GM18519 (cell line): ENCODE data around the gene SMIM13.

Source experiments
- ATAC-seq: cut with Tn5 transposase; IDR thresholded peaks from one replicate; pipeline ENCODE4 v1.9.1; 2021; ENCODE audit warnings: mild to moderate bottlenecking, moderate library complexity; ENCODE audit not compliant: unreplicated experiment, low FRiP score

SMIM13 gene

DNA sequence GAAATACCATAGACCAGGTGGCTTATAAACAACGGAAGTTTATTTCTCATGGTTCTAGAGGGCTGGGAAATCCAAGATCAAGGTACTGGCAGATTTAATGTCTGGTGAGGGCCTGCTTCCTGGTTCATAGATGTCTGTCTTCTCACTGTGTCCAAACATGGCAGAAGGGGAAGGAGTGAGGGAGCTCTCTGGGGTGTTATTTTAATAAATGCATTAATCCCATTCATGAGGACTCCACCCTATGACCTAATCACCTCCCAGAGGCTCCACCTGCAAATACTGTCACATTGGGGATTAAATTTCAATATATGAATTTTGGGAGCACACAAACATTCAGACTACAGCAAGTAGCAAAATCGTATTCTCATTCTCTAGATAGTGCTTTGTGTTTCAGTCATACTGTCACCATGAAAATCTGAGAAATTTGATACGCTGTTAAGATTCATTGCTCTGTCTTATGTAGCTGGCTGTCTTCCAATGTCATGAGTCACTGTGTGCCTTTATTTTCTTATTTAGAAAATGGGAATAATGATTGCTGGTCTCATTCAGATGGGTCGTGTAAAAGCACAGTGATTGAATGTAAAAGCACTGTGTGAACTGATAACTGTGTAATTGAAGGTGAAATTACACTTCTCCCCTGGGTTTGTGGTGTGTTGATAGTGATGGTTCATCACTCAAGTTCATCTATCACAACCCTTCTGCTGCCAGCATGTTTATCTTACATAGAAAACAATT, 26.8 kb downstream of the SMIM13 start:
- ATAC-seq: no peak

DNA sequence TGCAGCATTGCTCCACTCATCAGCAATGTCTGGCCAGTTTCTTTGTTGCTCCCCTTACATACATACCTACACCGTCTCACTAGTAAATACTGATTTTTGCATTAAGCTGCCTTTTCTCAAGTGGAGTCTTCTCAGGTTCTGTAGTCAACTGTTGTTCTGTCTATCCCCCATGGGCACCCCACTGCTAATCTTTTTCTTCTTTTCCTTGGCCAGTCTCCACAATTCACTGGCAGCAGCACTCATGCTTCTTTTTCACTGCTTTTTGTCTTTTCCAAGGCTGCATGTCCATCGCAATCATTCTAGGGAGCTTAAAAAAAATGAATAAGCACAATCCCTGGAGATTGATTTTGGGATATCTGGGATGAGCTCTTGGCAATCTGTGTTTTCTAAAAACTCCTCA, 28.2 kb downstream of the SMIM13 start:
- no peak for ATAC-seq

DNA sequence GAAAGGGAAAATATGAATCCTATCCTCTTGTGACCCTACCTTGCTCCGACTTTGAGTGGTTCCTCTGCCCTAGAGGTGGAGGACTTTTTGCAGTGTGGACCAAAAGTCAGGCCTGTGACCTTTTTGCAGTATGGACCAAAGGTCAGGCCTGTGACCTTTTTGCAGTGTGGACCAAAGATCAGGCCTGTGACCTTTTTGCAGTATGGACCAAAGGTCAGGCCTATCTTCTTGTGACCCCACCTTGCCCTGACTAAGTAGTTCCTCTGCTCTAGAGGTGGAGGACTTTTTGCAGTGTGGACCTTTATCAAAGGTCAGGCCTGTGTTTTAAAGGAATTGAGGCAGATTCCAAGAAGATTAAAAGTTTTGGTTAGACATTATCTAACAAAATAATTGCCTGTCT, 28.7 kb downstream of the SMIM13 start:
- ATAC-seq: no peak

DNA sequence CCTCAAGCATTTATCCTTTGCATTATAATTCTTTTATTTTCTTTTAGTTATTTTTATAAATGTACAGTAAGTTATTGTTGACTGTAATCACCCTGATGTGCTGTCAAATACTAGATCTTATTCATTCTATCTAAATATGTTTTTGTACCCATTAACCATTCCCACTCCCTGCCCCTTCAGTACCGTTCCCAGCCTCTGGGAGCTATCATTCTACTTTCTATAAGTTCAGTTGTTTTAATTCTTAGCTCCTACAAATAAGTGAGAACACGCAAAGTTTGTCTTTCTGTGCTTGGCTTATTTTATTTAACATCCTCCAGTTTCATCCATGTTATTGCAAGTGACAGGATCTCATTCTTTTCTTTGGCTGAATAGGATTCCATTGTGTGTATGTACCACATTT, 30.3 kb downstream of the SMIM13 start:
- ATAC-seq: no peak

DNA sequence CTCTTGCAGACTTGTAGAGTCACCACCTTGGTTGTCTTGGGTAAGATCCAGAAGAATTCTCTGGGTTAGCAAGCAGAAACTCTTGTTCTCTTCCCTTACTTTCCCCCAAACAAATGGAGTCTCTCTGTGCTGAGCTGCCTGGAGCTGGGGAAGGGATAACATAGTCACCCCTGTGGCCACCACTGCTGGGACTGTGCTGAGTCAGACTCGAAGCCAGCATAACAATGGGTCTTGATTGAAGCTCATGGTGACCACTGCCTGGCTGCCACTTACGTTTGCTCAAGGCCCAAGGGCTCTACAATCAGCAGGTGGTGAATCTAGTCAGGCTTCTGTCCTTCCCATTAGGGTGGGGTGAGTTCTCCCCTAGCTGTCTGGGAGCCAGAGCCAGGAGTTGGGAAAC, 33.2 kb downstream of the SMIM13 start:
- no peak for ATAC-seq

DNA sequence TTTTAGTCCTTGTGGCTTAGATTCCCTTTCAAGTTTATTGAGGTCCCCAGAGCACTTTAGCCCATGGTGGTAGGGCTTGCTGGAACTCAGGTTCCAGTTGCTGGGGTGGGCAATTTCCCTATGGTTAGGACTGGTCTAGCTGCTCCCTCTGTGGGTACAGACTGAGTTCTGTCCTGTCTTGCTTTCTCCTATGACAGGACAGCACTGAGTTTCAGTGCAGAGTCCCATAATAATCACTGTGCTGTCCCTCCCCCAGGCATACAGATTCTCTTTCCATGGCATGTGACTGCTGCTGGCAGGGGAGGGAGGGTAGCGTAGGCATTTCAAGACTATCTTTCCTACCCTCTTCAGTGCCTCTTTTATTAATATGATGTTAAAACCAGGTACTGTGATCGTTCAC, 35.0 kb downstream of the SMIM13 start:
- no peak for ATAC-seq

DNA sequence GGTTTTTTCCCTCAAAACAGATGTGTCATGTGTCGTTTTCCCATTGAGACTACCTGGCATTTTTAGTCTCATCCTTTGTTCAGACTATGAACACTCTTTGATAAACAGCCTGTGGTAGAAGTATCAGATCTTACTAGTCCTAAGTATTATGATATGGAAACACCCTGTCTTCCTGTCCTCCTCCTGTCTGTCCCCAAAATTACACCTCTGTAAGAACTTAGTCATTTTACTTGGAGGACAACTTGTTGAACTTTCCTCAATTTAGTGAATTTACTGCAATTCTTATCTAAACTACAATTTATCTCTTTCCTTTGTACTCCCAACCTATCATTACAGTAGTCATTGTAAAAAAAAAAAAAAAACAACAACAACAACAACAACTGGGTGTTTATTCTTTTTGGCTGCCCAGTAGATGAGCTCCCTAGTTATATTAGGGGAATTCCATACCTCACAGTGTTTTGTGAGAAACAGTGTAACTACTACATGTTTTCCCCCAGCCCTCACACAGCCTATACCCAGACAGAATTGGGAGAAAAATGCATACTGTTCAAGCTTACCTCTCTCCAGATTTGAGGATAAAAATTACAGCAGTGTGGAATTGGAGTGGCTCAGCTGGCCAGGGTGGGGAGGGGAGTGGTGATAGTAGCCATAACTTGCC, 36.4 kb downstream of the SMIM13 start:
- no peak for ATAC-seq

DNA sequence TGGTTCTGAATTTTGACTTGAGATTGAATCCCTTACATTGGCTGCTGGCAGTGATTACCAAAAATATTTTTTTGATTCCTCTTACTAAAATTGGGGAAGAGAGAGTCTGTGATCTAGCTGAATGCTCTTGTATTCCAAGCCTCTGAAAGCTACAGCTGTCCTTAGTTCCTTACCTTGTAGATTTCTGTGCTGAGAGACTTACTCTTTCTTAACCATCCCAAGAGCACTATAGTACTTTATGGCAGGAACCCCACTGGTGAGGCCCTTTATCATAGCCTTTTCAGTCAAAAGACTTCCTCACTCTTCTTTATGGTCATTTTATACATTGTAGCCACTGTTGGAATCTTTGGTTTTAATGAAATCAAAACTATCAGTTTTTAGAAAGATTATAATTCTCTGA, 37.0 kb downstream of the SMIM13 start:
- ATAC-seq: no peak

DNA sequence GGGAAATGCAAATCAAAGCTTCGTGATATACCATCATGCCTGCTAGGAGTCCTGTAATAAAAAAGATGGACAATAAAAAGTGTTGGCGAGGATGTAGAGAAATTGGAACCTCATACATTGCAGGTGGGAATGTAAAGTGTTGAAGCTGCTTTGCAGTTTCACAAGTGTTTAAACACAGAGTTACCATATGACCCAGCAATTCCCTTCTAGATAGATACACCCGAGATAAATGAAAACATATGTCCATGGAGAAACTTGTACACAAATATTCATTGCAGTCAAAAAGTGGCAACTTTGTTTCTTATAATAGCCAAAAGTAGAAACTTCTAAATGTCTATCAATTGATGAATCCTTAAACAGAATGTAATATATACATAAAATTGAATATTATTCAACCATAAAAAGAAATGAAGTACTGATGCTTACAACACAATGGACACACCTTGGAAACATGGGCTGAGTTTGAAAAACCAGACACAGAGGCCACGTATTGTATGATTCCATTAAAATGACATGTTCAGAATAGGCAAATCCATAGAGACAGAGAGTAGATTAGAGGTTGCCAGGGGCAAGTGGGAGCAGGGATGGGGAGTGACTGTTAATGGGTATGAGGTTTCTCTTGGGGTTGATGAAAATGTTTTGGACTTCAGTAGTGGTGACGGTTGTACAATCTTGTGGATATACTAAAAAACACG, 38.7 kb downstream of the SMIM13 start:
- ATAC-seq: no peak

DNA sequence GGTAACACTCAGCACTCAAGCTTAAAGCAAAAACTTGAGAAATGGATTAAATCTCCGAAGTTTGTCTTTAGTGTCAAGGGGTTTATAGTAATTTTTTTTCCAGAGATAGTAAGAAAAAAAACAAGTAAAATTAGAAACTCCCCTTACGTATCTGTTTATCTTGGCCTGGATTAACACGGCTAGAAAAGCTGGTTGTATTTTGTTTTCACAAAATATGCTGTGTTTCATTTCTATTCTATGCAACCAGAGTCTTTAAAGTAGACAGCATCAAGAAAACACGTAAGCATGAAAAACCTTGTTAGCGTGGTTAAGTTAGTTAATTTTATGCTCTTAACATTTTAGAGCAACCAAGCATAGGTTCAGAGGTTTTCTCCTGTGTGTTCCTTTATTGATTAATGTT, 39.6 kb downstream of the SMIM13 start:
- no peak for ATAC-seq

DNA sequence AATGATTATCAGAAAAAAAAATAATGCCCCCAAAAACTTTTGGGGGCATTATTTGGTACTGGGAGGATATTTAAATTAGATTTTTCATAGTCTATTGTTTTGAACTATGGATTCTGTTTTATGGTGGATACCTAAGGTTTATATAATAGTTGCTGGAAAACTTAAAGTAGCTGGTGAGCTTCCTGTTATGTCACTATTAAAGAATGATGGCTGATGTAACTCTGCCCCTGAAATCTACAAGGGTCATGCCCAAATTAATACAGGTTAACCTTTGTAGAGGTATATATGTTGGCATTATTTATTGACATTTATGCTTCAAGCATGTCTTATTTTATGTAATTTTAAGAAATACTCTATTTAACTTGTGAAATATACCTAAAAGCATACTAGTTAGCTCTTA, 43.2 kb downstream of the SMIM13 start:
- ATAC-seq: no peak

DNA sequence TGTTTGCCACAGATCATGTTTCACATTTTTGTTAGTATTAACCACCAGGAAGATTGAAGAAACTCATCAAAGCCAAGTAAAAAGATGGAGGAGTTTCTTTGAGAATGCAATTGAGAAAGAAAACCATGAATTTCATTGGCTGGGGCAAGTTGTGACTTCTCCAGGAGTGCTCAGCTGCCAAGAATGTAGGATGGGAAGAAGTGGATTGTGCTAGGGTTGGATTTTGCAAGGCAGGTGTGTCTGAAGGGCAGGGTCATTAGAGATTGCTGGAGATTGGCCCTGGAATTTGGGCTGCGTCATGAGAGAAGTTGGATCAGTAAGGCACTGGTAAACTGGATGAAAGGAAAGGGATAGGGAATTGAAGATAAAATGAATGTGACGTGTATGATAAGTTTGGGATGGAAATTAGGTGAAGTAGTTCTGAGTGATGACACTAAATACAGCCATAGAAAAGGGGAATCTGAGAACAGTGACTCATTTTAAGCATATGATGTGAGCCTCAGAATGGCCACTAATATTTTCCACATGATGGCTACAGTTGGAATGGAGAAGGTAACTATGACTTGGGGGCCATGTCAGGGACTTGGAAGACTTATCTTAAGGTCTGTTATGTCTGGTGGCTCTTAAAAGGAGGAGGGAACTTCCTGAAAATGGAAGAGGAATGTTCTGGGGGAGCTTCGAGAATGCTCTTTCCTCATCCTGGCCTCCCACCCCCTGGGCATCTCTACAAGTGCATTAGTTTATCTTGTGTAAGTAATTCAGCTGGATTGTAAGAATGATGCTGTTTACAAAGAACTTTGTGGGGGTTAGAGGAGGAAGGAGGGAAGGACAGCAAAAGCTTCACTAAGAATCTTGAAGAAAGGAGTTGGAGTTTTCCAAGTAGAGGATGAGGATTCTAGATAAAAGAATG, 45.7 kb downstream of the SMIM13 start:
- no peak for ATAC-seq

DNA sequence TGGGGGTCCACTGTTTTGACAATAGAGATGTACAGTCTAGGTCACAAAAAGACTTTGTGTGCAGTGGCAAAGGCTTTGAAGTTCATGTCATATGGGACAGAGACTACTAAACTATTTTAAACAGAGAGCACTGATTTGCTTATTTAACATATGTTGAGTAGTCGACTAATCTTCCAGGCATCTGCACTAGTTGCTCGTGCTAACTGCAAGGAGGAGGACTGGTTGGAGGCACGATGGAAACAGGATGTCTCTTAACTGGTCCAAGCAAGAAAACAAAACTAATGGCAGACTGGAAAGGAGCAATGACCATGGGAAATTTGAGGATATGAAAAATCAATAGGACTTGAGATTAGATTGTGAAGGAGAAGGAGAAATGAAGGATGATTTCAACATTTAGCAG, 46.4 kb downstream of the SMIM13 start:
- no peak for ATAC-seq

DNA sequence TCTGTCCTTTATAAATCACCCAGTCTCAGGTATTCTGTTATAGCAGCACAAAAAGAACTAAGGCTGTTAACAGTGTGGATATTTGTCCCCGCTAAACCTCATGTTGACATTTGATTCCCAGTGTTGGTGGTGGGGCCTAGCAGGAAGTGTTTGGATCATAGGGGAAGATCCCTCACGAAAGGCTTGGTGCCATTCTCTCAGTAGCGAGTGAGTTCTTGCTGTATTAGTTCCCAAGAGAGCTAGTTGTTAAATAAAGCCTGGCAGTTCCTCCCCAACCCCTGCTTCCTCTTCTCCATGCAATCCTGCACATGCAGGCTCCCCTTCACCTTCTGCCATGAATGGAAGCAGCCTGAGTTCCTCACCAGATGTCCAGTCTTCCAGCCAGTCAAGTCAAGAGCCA, 47.7 kb downstream of the SMIM13 start:
- no peak for ATAC-seq

DNA sequence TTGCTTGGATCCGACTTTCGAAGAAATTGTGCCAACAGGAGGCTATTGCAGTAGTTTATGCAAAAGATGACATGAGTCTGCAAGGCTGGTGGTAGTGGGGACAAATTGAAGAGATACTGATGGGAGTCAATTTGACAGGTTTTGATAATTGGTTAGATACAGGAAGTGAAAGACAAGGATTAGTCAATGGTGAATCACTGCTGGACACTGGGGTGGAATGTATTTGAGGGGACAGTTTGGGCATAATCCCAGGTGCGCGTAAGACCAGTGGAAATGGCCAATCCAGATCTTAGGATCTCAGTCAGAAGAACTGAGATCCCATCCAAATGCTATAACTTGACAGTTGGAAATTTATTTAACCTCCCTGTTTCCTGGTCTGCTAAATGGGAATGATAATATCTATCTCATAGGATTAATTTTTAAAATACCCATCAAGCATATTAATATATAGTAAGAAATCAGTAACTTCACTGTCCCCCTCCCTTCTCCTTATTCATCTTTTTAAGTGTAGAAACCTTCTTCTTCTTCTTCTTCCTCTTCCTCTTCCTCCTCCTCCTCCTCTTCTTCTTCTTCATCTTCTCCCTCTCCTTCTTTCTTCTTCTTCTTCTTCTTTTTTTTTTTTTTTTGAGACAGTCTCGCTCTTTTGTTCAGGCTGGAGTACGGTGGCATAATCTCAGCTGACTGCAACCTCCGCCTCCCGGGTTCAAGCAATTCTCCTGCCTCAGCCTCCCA, 48.8 kb downstream of the SMIM13 start:
- no peak for ATAC-seq

DNA sequence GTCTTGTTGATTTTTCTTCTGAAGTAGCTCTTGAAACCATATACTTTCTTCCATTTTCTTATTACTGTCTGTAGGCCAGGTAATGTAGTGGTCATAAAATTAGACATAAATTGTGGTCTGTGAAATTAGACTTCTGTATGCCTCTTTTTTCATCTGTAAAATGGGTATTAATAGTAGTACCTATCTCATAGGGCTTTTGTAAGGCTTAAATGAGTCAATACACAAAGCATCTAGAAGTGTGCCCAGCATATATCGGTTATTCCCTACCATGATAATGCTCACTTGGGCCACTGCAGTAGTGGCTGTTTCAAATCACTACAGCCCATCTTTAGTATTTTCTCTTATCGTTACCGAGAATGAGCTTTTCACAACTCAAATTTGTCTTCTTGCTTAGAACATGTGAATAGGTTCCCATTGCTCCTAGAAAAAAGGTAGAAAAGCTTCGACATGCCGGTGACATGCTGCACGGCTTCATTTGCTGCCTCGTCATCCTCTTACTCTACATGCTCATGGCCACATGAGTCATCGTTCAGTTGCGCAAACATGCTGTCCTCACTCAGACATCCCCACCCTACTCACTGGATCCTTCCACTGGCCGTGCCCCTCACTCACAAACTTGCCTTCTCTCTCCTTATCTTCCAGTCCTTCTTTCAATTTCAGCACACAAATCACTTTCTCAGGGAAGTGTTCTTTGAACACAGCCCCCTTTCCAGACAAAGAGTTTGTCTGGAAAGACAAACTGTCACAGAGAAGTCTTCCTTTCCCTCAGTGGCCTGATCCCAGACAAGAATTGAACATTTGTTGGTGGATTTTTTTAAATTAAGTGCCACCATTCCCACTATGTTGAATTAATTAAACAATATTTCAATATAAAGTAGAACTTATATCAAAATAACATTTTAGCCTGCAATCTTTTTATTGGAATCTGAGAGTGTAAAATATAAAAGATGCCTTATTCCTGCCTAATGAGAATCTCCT, 50.0 kb downstream of the SMIM13 start:
- no peak for ATAC-seq

DNA sequence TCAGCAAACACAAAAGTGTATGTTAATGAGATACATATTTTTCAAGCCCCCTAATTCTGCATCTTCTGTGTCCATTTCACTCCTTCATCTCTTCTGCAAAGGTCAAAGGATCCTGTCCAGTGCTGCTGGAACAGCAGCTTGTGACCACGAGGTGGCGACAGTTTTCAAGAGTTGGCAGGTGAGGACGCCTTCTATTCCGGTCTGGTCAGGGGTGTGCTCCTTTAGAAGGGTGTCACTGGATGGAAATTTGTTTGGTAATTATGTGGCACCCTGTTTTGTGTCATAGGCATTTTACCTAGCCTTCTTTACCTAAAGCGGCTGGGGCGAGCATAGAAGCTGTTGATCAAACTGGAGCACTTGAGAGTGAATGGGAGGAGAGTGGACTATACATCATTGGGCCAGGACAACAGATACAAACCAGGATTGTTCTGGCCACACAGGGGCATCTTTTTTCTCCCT, 50.8 kb downstream of the SMIM13 start:
- ATAC-seq: no peak

DNA sequence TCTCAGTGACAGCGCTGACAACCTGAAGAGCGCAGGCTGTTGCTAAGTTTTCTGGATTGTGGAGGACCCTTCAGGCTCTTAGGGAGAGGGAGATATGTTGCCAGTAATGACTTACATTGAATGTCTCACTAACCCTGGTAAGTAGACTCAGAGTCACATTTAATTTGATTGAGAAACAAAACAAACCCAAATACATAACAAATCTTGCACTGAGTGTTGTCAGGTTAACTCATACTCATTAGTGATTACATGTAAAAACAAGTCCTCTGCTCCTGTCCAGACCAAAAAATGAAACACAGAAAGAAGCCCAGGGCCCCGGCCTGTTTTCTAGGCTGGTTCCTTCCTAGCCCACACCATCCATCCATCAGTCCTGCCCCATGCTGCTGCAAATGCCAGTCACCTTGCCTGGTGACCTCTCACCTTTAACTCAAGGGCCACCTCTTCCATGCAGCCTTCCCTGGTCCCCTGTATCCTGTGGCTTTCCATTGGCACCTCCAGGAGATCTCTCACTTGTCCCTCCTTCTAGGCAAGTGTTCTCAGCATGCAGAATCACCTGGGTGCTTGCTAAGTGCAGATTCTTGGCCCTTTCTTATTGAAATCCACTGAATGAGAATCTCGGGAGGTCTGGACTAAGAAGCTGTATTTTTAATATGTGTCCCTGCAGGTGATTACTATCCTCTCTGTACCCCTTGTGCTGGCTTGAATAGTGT, 52.6 kb downstream of the SMIM13 start:
- no peak for ATAC-seq
